AG10803 (cell line): ENCODE results near the gene TNFRSF12A.

ENCODE experiments used
- DNase-seq: peaks from one replicate; pipeline ENCODE4 v3.0.0; 2010; ENCODE audit warnings: low read depth
- H3K4me3 ChIP-seq: 2 replicates; pipeline ENCODE4 v1.5.1; 2011; ENCODE audit warnings: mild to moderate bottlenecking, low read length, control low read depth
- TF ChIP-seq, protein P1 (sequence below): conservative IDR thresholded peaks from 2 replicates; pipeline ENCODE4 v1.5.1; 2011; ENCODE audit warnings: mild to moderate bottlenecking, low read length, control low read depth, inconsistent platforms

Gene TNFRSF12A

DNA sequence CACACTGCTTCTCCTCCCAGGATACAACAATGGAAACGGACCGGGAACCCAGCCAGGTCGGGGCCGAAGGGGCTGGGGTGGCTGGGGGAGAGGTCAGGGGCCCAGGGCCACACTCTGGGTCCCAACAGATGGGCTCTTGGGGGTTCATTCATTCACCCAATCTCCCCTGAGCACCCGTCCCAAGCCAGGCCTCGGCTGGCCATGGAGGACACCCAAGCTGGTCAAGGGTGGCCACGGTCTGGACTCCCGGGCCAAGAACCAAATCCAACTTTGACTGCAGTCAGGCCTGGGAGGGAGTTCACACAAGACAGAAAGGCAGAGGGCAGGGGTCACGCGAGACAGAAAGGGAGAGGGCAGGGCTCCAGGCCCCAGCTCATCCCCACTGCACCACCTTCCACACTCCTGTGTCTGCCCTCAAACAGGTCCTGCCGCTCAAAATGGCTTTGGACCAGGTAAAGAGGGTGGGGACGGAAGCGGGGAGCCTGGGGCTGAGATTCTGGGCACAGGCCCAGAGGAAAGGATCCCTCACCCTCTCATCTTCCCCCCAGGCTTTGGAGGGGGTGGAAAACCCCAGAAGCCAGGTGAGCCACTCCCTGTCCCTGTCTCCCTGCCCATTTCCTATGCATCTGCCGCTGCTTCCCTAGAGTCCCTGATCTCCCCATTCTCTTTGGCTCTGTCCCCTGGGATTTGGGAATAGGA lies 27.6 kb upstream of the TNFRSF12A start:
- TF ChIP-seq, protein P1, sequence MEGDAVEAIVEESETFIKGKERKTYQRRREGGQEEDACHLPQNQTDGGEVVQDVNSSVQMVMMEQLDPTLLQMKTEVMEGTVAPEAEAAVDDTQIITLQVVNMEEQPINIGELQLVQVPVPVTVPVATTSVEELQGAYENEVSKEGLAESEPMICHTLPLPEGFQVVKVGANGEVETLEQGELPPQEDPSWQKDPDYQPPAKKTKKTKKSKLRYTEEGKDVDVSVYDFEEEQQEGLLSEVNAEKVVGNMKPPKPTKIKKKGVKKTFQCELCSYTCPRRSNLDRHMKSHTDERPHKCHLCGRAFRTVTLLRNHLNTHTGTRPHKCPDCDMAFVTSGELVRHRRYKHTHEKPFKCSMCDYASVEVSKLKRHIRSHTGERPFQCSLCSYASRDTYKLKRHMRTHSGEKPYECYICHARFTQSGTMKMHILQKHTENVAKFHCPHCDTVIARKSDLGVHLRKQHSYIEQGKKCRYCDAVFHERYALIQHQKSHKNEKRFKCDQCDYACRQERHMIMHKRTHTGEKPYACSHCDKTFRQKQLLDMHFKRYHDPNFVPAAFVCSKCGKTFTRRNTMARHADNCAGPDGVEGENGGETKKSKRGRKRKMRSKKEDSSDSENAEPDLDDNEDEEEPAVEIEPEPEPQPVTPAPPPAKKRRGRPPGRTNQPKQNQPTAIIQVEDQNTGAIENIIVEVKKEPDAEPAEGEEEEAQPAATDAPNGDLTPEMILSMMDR: no peak
- DNase-seq: no peak
- H3K4me3 ChIP-seq: no peak overlapping the region

DNA sequence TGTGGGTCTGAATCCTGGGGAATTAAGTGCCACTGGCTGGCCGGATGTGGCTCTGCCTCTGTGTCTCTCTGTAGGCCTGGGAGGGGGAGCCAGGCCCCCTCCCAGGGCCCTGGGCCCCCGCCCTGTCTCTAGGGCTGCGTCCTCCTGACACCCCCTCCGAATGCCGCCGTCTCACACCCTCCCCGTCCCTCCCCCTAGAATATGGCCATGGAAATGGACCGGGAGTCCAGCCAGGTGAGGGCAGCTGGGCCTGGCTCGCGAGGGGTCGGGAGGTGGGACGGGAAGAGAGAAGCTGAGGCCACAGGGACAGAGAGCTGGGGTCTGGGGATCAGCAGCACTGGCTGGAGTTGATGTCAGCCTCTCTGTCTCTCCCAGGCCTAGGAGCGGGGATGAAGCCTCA lies 23.9 kb upstream of the TNFRSF12A start:
- H3K4me3 ChIP-seq: no peak overlapping the region
- DNase-seq: no peak
- TF ChIP-seq, protein P1: no peak

DNA sequence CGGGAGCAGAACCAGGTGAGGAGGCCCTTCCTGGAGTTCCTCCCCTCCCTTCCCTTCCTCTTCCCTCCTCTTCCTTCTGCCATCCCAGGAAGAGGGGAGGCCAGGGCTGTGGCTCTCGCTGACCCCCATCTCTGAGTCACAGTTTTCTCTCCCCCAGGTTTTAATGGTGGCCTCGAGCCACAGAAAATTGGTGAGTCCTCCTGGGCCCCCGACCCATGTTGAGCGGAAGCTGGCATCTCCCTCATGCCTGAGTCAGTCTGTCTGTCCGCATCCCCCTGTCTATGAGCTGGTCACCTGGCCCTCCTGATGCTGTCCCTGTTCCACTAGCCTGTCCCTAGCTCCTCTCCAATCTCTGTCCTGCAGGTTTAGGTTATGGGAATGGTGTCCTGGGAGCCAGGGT lies 20.2 kb upstream of the TNFRSF12A start:
- TF ChIP-seq, protein P1: no peak
- H3K4me3 ChIP-seq: no peak overlapping the region
- no peak for DNase-seq

DNA sequence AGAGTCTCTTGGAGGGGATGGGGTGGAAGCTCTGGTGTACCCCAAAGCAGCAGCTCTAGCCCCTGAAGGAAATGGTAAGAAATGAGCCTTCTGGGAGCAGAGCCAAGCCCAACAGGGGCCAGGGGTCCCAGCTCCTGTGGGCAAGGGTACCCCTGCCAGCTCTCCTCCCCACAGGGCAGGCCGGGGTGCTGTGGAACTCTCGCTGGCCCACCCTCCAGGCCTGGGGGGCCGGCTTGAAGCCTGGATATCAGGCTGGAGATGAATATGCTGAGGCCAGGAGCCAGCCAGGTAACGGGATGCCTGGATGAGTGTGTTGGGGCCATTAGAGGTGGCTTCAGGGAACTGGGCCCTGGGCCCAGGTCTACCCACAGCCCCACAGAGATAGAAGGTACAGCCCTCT lies 19.6 kb upstream of the TNFRSF12A start:
- no peak for DNase-seq
- TF ChIP-seq, protein P1: no peak
- no peak overlapping the region for H3K4me3 ChIP-seq

DNA sequence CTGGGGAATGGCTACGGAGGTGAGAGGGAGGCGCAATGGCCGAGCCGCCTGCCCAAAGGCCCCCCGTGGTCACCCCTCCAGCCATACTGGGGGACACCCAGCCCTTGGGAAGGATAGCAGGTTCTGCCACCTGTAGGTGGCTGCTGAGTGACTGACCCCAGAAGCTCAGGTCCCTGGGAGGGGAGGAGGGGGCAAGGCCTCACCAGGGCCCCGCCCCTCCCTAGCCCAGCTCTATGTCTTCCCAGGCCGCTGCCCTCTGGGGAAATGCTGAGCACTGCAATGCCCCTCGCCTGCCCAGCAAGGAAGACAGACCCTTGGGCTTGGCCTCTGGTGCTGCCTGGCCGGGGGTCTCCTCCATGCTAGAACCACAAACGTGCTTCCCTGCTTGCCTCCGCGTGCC lies 18.9 kb upstream of the TNFRSF12A start:
- no peak overlapping the region for H3K4me3 ChIP-seq
- DNase-seq: no peak
- TF ChIP-seq, protein P1: no peak

DNA sequence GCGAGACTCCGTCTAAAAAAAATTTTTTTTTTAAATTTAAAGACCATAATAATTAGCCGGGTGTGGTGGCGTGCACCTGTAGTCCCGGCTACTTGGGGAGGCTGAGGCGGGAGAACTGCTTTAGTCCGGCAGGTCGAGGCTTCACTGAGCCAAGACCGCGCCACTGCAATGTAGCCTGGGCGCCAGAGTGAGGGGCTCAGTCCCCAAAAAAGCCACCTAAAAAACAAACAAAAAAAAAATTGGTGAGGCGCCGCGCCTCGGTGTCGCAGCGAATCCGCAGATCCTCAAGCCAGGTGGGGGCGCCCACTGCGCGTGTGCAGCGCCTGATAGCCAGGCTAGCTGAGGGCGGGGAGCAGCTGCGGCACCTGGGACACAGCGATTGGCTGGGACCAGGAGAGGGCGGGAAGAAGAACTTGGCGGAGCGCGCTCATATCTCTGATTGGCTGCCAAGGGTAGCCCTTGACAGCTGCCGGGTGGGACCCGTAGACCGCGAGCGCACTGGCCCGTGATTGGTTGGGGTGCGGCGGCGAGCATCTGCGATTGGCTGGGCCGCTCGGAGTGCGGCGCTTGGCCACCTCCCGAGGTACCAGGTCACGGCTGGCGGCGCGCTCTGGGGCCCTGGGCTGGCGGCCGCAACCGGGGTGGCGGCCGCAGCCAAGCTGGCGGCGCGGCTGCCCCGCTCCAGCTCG lies 16.4 kb upstream of the TNFRSF12A start:
- no peak overlapping the region for H3K4me3 ChIP-seq
- TF ChIP-seq, protein P1: peak; percentile 39
- DNase-seq: peak; percentile 98

DNA sequence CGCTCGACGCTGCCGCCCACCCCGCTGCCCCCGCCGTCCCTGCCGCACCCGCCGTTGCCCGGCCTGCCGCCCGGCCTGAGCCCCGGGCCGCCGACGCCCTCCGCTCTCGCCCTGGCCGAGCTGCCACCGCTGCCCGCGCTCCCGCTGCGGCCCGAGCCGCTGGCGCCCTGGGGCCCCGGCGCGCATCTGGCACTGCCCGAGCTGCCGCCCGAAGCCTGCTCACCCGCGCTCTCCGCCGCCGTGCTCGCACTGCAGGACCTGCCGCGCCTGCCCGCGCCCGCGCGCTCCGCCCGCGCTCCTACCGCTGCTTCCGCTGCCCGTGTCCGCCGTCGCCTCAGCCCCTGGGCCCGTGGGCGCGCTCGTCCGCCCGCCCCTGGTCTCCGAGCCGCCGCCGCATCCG lies 15.8 kb upstream of the TNFRSF12A start:
- no peak overlapping the region for H3K4me3 ChIP-seq
- DNase-seq: no peak
- TF ChIP-seq, protein P1: no peak
